ENCODE results near the gene ZDHHC8.
A peak's percentile ranks its signal among the peaks of the same experiment; 100 is the strongest.

Gene ZDHHC8

GRCh38 chr22:20096574-20097420 is 34.8 kb upstream of the ZDHHC8 start:
- no peak for DNase-seq (ENCODE audit: low spot score)

- DNase-seq (ENCODE audit: low spot score) = no peak
These were observed 32.4 kb upstream of the ZDHHC8 start for GRCh38 chr22:20099099-20099711.

- no peak for DNase-seq (ENCODE audit: low spot score)
These were observed 30.0 kb upstream of the ZDHHC8 start for GRCh38 chr22:20101638-20102037.

- no peak for DNase-seq (ENCODE audit: low spot score)
These were observed 29.3 kb upstream of the ZDHHC8 start for GRCh38 chr22:20102203-20102780.

GRCh38 chr22:20105456-20106204 is 26.0 kb upstream of the ZDHHC8 start:
- no peak for DNase-seq (ENCODE audit: low spot score)

- no peak for DNase-seq (ENCODE audit: low spot score)
These were observed 25.3 kb upstream of the ZDHHC8 start for GRCh38 chr22:20106205-20106848.

- DNase-seq (ENCODE audit: low spot score) = no peak
These were observed 24.8 kb upstream of the ZDHHC8 start for GRCh38 chr22:20106849-20107237.

GRCh38 chr22:20107471-20107901 is 24.1 kb upstream of the ZDHHC8 start:
- no peak for DNase-seq (ENCODE audit: low spot score)

GRCh38 chr22:20107951-20108756 is 23.4 kb upstream of the ZDHHC8 start:
- no peak for DNase-seq (ENCODE audit: low spot score)

GRCh38 chr22:20108757-20109230 is 22.8 kb upstream of the ZDHHC8 start:
- DNase-seq (ENCODE audit: low spot score) = no peak

GRCh38 chr22:20109411-20110358 is 21.9 kb upstream of the ZDHHC8 start:
- DNase-seq (ENCODE audit: low spot score) = no peak

GRCh38 chr22:20110359-20110985 is 21.1 kb upstream of the ZDHHC8 start:
- DNase-seq (ENCODE audit: low spot score) = no peak

- DNase-seq (ENCODE audit: low spot score) = peak; percentile 14
These were observed 20.4 kb upstream of the ZDHHC8 start for GRCh38 chr22:20111045-20111688.

GRCh38 chr22:20111689-20112622 is 19.6 kb upstream of the ZDHHC8 start:
- no peak for DNase-seq (ENCODE audit: low spot score)

GRCh38 chr22:20112623-20113511 is 18.7 kb upstream of the ZDHHC8 start:
- no peak for DNase-seq (ENCODE audit: low spot score)

- DNase-seq (ENCODE audit: low spot score) = no peak
These were observed 17.9 kb upstream of the ZDHHC8 start for GRCh38 chr22:20113551-20114310.
